Thyroid gland (tissue), 4 donors: ENCODE data around the gene PPP2R5B.

Source experiments
- CTCF ChIP-seq, 6 experiments: fragments of 200-600 bp in 3 of 6; fragments of 450-650 bp in 3 of 6; sonication (generic) in 3 of 6; IDR thresholded peaks; one replicate each; pipeline ENCODE4 v1.5.1; 2016 to 2019; ENCODE audit warnings: antibody characterized with exemption in 6 of 6, mild to moderate bottlenecking in 2 of 6, inconsistent platforms in 1 of 6, moderate library complexity in 1 of 6
- POLR2A ChIP-seq, 2 donors: fragments of 450-650 bp; IDR thresholded peaks; one replicate each; pipeline ENCODE4 v1.6.1; 2017; ENCODE audit warnings: antibody characterized with exemption in 2 of 2, mild to moderate bottlenecking in 2 of 2, moderate library complexity in 1 of 2

GRCh38 chr11:64923944-64924909 lies at the start of gene PPP2R5B:
- TF ChIP-seq CTCF (IDR thresholded peaks at IDR 0.05) (peak in 2 of 6 experiments; percentile 12 to 49), POLR2A (IDR thresholded peaks at IDR 0.05) (peak in 1 of 2 donors; percentile 84)
